Spinal cord (tissue), 10 donors: Measurements from ENCODE around the gene SNX10. TPM values are rescaled to one million over a fixed set of nuclear protein-coding genes. Genes with fewer than 3 reads are reported as not detected.

Source experiments
- DNase-seq, 6 donors: peaks; one replicate each; pipeline versions ENCODE4 v3.0.0 to v3.0.0-alpha.2; 2013 to 2015; ENCODE audit warnings: low spot score in 6 of 6, low read depth in 4 of 6
- H3K27ac ChIP-seq: one replicate; pipeline ENCODE4 v1.5.1; 2013; ENCODE audit warnings: low read depth, low read length, control low read depth
- H3K27me3 ChIP-seq: one replicate; pipeline ENCODE4 v1.6.1; 2013; ENCODE audit warnings: low read length; ENCODE audit not compliant: control insufficient read depth, insufficient read depth
- H3K36me3 ChIP-seq: one replicate; pipeline ENCODE4 v1.6.1; 2013; ENCODE audit warnings: low read length; ENCODE audit not compliant: control insufficient read depth, insufficient read depth
- H3K4me1 ChIP-seq: one replicate; pipeline ENCODE4 v1.6.1; 2013; ENCODE audit warnings: low read length; ENCODE audit not compliant: control insufficient read depth, insufficient read depth
- H3K4me3 ChIP-seq: one replicate; pipeline ENCODE4 v1.5.1; 2013; ENCODE audit warnings: low read depth, low read length, control low read depth
- H3K9me3 ChIP-seq: one replicate; pipeline ENCODE4 v1.6.1; 2013; ENCODE audit warnings: low read length; ENCODE audit not compliant: control insufficient read depth, insufficient read depth
- WGBS: methylation state at CpG from one replicate; pipeline ENCODE4 v1.1.5; 2013; ENCODE audit warnings: missing lambda C conversion rate; ENCODE audit not compliant: insufficient coverage; 5-methylcytosine and 5-hydroxymethylcytosine counted together
- polyA plus RNA-seq, 2 donors: library from polyadenylated mRNA; unstranded; fragments of 120-200 nt; gene quantifications; one replicate each; pipeline ENCODE4 v1.2.1, GENCODE V29; 2013; ENCODE audit not compliant: insufficient read length in 2 of 2
- total RNA-seq, 2 donors: library from RNA; depleted of rRNA in 1 of 2; stranded (reverse); fragments of 120-200 nt in 1 of 2; fragments of >200 nt in 1 of 2; gene quantifications; one replicate each; pipeline versions ENCODE4 v1.2.3 to v1.2.4, GENCODE V29; 2013 to 2014
- donor health status: healthy.

Gene SNX10
- total and polyA plus RNA-seq, 4 donors = 16.9 to 92.3 (median 56.7) TPM

- Histone ChIP-seq H3K4me1 (peaks cover 7% of the 10 kb centered on the region), H3K4me3 (no peak overlapping the region), H3K27ac (no peak overlapping the region), H3K9me3 (no peaks in the 10 kb centered on the region), H3K27me3 (no peaks in the 10 kb centered on the region), H3K36me3 (no peaks in the 10 kb centered on the region)
- WGBS = 84% methylated on average over 10 of the region's 10 CpGs
- no peak for DNase-seq
Measured at GRCh38 chr7:26404189-26404996, 112.7 kb downstream of the SNX10 start.

GRCh38 chr7:26406433-26406832 lies 114.8 kb downstream of the SNX10 start:
- WGBS = no CpG with 5 or more reads among the region's 2 CpGs
- Histone ChIP-seq H3K4me3 (no peak overlapping the region), H3K27ac (no peak overlapping the region), H3K4me1 (no peaks in the 10 kb centered on the region), H3K9me3 (no peaks in the 10 kb centered on the region), H3K27me3 (no peaks in the 10 kb centered on the region), H3K36me3 (no peaks in the 10 kb centered on the region)
- no peak for DNase-seq

GRCh38 chr7:26409661-26410547 lies 118.2 kb downstream of the SNX10 start:
- Histone ChIP-seq H3K36me3 (no peaks in the 10 kb centered on the region), H3K4me3 (no peak overlapping the region), H3K9me3 (no peaks in the 10 kb centered on the region), H3K4me1 (no peaks in the 10 kb centered on the region), H3K27me3 (no peaks in the 10 kb centered on the region), H3K27ac (no peak overlapping the region)
- WGBS = 74% methylated on average over 4 of the region's 5 CpGs
- DNase-seq = peak in 1 of 6 donors; percentile 67

GRCh38 chr7:26413007-26413691 lies 121.5 kb downstream of the SNX10 start:
- H3K27me3 ChIP-seq = no peaks in the 10 kb centered on the region
- 83% methylated on average over 1 of the region's 3 CpGs for WGBS
- no peak overlapping the region for H3K4me3 ChIP-seq
- peak in 1 of 6 donors; percentile 29 for DNase-seq
- no peaks in the 10 kb centered on the region for H3K36me3 ChIP-seq
- H3K27ac ChIP-seq = no peak overlapping the region
- no peaks in the 10 kb centered on the region for H3K4me1 ChIP-seq
- H3K9me3 ChIP-seq = no peaks in the 10 kb centered on the region

- H3K4me3 ChIP-seq = no peak overlapping the region
- 86% methylated on average over 1 of the region's 1 CpG for WGBS
- H3K27me3 ChIP-seq = peaks cover 3% of the 10 kb centered on the region
- H3K9me3 ChIP-seq = no peaks in the 10 kb centered on the region
- H3K4me1 ChIP-seq = no peaks in the 10 kb centered on the region
- no peak overlapping the region for H3K27ac ChIP-seq
- DNase-seq = no peak
- no peaks in the 10 kb centered on the region for H3K36me3 ChIP-seq
Measured at GRCh38 chr7:26416004-26416403, 124.3 kb downstream of the SNX10 start.

GRCh38 chr7:26417911-26418413 lies 126.3 kb downstream of the SNX10 start:
- Histone ChIP-seq H3K27ac (no peak overlapping the region), H3K4me1 (no peaks in the 10 kb centered on the region)
- WGBS = 94% methylated on average over 5 of the region's 5 CpGs

GRCh38 chr7:26419198-26419597 lies 127.5 kb downstream of the SNX10 start:
- H3K36me3 ChIP-seq = no peaks in the 10 kb centered on the region
- H3K9me3 ChIP-seq = no peaks in the 10 kb centered on the region
- no peak overlapping the region for H3K4me3 ChIP-seq
- 90% methylated on average over 2 of the region's 3 CpGs for WGBS
- H3K27me3 ChIP-seq = peaks cover 3% of the 10 kb centered on the region
- DNase-seq = peak in 1 of 6 donors; percentile 35
- H3K27ac ChIP-seq = no peak overlapping the region
- H3K4me1 ChIP-seq = no peaks in the 10 kb centered on the region

More at GRCh38 chr7:26417911-26418413, 126.3 kb downstream of the SNX10 start:
- H3K4me3 ChIP-seq = no peak overlapping the region
- H3K36me3 ChIP-seq = no peaks in the 10 kb centered on the region
- DNase-seq = no peak
- peaks cover 3% of the 10 kb centered on the region for H3K27me3 ChIP-seq
- no peaks in the 10 kb centered on the region for H3K9me3 ChIP-seq

- H3K4me1 ChIP-seq = no peaks in the 10 kb centered on the region
- DNase-seq = peak in 1 of 6 donors; percentile 70
- no peak overlapping the region for H3K4me3 ChIP-seq
- H3K9me3 ChIP-seq = no peaks in the 10 kb centered on the region
- H3K27me3 ChIP-seq = peaks cover 3% of the 10 kb centered on the region
- no peaks in the 10 kb centered on the region for H3K36me3 ChIP-seq
- 0% methylated on average over 1 of the region's 5 CpGs for WGBS
- no peak overlapping the region for H3K27ac ChIP-seq
Measured at GRCh38 chr7:26420422-26421019, 128.9 kb downstream of the SNX10 start.

GRCh38 chr7:26422761-26423160 lies 131.1 kb downstream of the SNX10 start:
- 93% methylated on average over 3 of the region's 5 CpGs for WGBS
- peaks cover 3% of the 10 kb centered on the region for H3K27me3 ChIP-seq
- H3K4me3 ChIP-seq = no peak overlapping the region
- peaks cover 3% of the 10 kb centered on the region for H3K4me1 ChIP-seq
- DNase-seq = no peak
- H3K27ac ChIP-seq = no peak overlapping the region
- H3K36me3 ChIP-seq = no peaks in the 10 kb centered on the region
- H3K9me3 ChIP-seq = no peaks in the 10 kb centered on the region
